AG09309 (cell line): Measurements from ENCODE around the gene CELA1.
"Not testable (repeated sequence)": the region's sequence is repeated elsewhere in the genome, so short reads cannot be mapped to it uniquely, and the experiment has no call there.

Source experiments
- DNase-seq: peaks from one replicate; pipeline ENCODE4 v3.0.0-alpha.2; 2010; ENCODE audit warnings: low read depth
- H3K4me3 ChIP-seq: 2 replicates; pipeline ENCODE4 v1.5.1; 2011; ENCODE audit warnings: mild to moderate bottlenecking, low read depth, low read length, moderate library complexity; ENCODE audit not compliant: control insufficient read depth
- TF ChIP-seq, protein P1 (sequence below): IDR thresholded peaks from 2 replicates; pipeline ENCODE4 v1.5.1; 2011; ENCODE audit warnings: mild to moderate bottlenecking, low read depth, low read length, inconsistent platforms; ENCODE audit not compliant: insufficient read depth, control insufficient read depth; ENCODE audit errors: missing control alignments

Gene CELA1

GRCh38 chr12:51320695-51321320 is 25.7 kb downstream of the CELA1 start:
- DNase-seq = peak; percentile 21
- H3K4me3 ChIP-seq = no peak overlapping the region
- TF ChIP-seq, protein P1, sequence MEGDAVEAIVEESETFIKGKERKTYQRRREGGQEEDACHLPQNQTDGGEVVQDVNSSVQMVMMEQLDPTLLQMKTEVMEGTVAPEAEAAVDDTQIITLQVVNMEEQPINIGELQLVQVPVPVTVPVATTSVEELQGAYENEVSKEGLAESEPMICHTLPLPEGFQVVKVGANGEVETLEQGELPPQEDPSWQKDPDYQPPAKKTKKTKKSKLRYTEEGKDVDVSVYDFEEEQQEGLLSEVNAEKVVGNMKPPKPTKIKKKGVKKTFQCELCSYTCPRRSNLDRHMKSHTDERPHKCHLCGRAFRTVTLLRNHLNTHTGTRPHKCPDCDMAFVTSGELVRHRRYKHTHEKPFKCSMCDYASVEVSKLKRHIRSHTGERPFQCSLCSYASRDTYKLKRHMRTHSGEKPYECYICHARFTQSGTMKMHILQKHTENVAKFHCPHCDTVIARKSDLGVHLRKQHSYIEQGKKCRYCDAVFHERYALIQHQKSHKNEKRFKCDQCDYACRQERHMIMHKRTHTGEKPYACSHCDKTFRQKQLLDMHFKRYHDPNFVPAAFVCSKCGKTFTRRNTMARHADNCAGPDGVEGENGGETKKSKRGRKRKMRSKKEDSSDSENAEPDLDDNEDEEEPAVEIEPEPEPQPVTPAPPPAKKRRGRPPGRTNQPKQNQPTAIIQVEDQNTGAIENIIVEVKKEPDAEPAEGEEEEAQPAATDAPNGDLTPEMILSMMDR = no peak

GRCh38 chr12:51320311-51320694 is 26.2 kb downstream of the CELA1 start:
- no peak overlapping the region for H3K4me3 ChIP-seq
- DNase-seq = no peak
- TF ChIP-seq, protein P1 = no peak

DNA sequence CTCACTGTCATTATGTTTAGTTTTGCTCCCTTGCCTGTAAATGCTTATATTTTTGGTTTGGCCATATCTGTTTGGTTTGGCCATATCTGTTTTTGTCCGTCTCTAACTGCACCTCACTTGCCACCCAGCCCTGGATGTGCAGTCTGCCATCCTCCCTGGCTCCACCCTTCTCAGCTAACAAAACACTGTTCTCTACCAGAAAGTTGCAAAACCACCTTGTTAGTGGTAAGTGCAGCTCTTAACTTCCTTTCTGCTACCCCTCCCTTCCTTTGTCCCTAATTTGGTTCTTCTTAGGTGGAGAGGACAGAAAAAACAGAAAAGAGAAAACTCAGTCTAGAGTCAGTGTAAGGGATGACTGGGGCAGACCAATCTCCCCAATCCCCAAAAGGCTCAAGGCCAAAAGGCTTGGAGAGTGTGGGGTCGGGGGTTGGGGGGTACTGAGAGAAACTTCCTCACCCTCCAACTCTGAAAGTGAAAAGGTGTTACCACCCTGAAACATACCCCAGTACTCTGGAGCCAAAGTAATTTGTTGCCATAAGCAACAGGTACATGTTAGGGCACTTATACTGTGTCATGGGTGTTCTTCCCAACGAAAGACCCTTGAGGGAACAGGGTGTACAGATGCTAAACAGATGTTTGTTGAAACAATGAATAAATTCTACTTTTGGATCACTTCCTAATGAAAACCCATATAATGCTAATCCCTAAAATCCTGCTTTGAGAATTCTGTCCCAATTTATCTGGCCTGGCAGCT is 27.5 kb downstream of the CELA1 start:
- no peak overlapping the region for H3K4me3 ChIP-seq
- no peak for DNase-seq
- TF ChIP-seq, protein P1 = no peak

DNA sequence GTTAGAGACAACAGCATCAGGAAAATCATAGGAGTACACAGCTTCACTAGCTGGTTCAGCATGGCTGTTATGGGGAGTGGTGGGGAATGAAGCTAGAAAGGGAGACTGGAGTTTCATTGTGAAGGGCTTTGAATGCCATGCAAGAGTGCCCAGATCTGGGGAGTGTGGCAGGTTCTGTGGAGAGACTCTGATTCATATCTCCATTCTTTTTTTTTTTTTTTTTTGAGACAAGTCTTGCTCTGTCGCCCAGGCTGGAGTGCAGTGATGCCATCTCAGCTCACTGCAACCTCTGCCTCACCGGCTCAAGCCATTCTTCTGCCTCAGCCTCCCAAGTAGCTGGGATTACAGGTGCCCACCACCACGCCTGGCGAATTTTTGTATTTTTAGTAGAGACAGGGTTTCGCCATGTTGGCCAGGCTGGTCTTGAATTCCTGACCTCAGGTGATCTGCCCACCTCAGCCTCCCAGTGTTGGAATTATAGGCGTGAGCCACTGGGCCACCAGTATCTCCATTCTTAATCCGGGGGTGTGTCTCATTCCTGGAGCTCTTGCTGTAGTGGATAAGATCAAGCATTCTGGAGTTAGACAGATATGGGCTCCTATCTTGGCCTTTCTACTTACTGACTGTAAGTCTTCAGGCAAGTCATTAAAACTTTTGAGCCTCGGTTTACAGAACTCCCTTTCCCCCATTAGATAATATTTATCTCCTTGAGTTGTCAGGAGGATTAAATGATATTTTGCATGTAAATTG is 28.2 kb downstream of the CELA1 start:
- DNase-seq, H3K4me3 ChIP-seq: not testable (repeated sequence)

DNA sequence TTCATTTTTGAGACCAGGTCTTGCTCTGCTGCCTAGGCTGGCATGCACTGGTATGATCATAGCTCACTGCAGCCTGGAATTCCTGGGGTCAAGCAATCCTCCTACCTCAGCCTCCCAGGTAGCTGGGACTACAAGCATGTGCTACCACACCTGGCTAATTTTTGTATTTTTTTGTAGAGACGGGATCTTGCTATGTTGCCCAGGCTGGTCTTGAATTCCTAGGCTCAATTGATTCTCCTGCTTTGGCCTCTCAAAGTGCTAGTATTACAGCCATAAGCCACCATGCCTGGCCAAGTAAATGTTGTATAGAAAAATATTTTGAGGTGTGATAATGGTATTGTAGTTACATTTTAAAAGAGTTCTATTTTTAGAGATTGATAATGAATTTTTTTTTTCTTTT is 35.1 kb downstream of the CELA1 start:
- DNase-seq = no peak
- TF ChIP-seq, protein P1 = no peak
- H3K4me3 ChIP-seq = no peak overlapping the region

DNA sequence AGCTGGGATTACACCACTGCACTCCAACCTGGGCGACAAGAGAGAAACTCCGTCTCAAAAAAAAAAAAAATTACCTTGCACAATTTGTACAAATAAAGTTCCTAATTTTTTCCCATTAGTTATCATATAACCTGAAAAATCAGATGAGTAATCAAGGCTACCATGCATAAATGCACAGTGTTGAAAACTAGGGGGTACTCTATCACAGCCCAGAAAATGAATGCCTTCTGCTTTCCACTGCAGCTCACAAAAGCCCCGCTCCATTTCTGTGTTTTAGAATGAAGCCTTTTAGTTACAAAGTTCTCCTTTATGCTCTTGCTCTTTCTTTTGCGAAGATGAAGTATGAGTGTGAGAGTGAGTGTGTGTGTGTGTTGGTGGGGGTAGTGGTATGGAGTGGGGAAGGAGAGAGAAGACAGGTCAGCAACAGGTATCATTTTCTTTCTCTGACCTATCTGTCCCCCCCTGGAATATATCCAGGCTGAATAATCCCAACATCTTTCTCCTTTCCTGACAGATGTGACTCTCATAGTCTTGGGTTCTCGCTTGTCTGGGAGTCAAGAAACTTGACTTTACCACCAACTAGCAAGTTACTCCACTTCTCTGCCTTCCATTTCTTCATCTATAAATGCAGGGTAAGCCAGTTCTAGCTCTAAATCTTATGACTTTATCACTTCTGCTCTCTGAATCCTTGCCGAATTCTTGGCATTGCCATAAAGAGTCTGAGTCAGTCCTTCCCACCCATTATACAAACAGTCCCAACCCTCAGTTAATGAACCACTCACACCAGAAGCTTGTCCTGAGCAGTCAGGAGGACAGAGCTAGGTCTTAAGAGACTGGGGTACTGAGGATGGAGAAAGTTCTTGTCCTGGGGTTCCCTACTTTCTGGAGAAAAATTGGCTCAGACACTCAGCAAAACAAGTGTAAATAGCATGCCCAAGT is 38.6 kb downstream of the CELA1 start:
- H3K4me3 ChIP-seq = no peak overlapping the region
- peak; percentile 71 for DNase-seq
- TF ChIP-seq, protein P1 = no peak
